ENCODE measurements around the gene OGDH. TPM values are rescaled to one million over a fixed set of nuclear protein-coding genes. Genes with fewer than 3 reads are reported as not detected.

The OGDH gene
- total and polyA plus RNA-seq, 4 donors = 10.8 to 71.2 (median 41.2) TPM

- H3K36me3 ChIP-seq (ENCODE audit: control insufficient read depth in 4 of 4, insufficient read depth in 3 of 4, low read depth in 1 of 4, low read length in 3 of 4) = peaks cover 19 to 41% (median 38%) of the 10 kb centered on the region in 4 donors
- peak overlapping the region; percentile 87 to 92 for H3K27ac ChIP-seq (ENCODE audit: low read depth in 1 of 2, low read length in 2 of 2)
- H3K4me1 ChIP-seq (ENCODE audit: control insufficient read depth in 4 of 4, insufficient read depth in 4 of 4, low read length in 3 of 4) = peaks cover 3 to 28% (median 21%) of the 10 kb centered on the region in 4 donors
- peak overlapping the region; percentile 40 to 93 for H3K9ac ChIP-seq (ENCODE audit: low read depth in 1 of 2, low read length in 2 of 2)
- DNase-seq (ENCODE audit: low spot score) = no peak
- peak overlapping the region; percentile 65 to 100 (median 96) for H3K4me3 ChIP-seq (ENCODE audit: low read depth in 1 of 3, low read length in 3 of 3)
- no peaks in the 10 kb centered on the region for H3K27me3 ChIP-seq (ENCODE audit: control insufficient read depth in 4 of 4, insufficient read depth in 4 of 4, low read length in 3 of 4)
- no peaks in the 10 kb centered on the region for H3K9me3 ChIP-seq (ENCODE audit: control insufficient read depth in 4 of 4, low read length in 3 of 4)
- WGBS = 37% methylated on average over 18 of the region's 18 CpGs
- no peak for TF ChIP-seq GABPA (IDR thresholded peaks at IDR 0.05 in 1 of 2, conservative IDR thresholded peaks at IDR 0.05 in 1 of 2)
- TF ChIP-seq YY1 (IDR thresholded peaks at IDR 0.05) = no peak
- TF ChIP-seq SP1 (IDR thresholded peaks at IDR 0.05) = no peak
- TF ChIP-seq MAX (IDR thresholded peaks at IDR 0.05) = no peak
- no peak for TF ChIP-seq EGR1 (IDR thresholded peaks at IDR 0.05; ENCODE audit: low read depth in 2 of 2)
- TF ChIP-seq FOXA2 (IDR thresholded peaks at IDR 0.05) = no peak
- TF ChIP-seq HNF4A (conservative IDR thresholded peaks at IDR 0.05) = no peak
- no peak for TF ChIP-seq TAF1 (conservative IDR thresholded peaks at IDR 0.05)
- TF ChIP-seq REST (IDR thresholded peaks at IDR 0.05) = no peak
- TF ChIP-seq JUND (IDR thresholded peaks at IDR 0.05) = no peak
- TF ChIP-seq ZBTB33 (IDR thresholded peaks at IDR 0.05) = no peak
- no peak for TF ChIP-seq RAD21 (IDR thresholded peaks at IDR 0.05)
- no peak for TF ChIP-seq CTCF (IDR thresholded peaks at IDR 0.05; ENCODE audit: low read depth, low read length, missing input control)
Measured at GRCh38 chr7:44574287-44574872, 32.0 kb upstream of the OGDH start.

GRCh38 chr7:44575054-44575453 is 31.4 kb upstream of the OGDH start:
- no peak overlapping the region for H3K4me3 ChIP-seq (ENCODE audit: low read depth in 1 of 3, low read length in 3 of 3)
- no peaks in the 10 kb centered on the region for H3K9me3 ChIP-seq (ENCODE audit: control insufficient read depth in 4 of 4, low read length in 3 of 4)
- H3K9ac ChIP-seq (ENCODE audit: low read depth in 1 of 2, low read length in 2 of 2) = no peak overlapping the region
- peaks cover 3 to 30% (median 21%) of the 10 kb centered on the region in 4 donors for H3K4me1 ChIP-seq (ENCODE audit: control insufficient read depth in 4 of 4, insufficient read depth in 4 of 4, low read length in 3 of 4)
- DNase-seq (ENCODE audit: low spot score) = no peak
- no peaks in the 10 kb centered on the region for H3K27me3 ChIP-seq (ENCODE audit: control insufficient read depth in 4 of 4, insufficient read depth in 4 of 4, low read length in 3 of 4)
- peaks cover 15 to 40% (median 36%) of the 10 kb centered on the region in 4 donors for H3K36me3 ChIP-seq (ENCODE audit: control insufficient read depth in 4 of 4, insufficient read depth in 3 of 4, low read depth in 1 of 4, low read length in 3 of 4)
- H3K27ac ChIP-seq (ENCODE audit: low read depth in 1 of 2, low read length in 2 of 2) = peak overlapping the region in 1 of 2 donors; percentile 87
- TF ChIP-seq ATF3 (IDR thresholded peaks at IDR 0.05) = no peak
- TF ChIP-seq GABPA (IDR thresholded peaks at IDR 0.05 in 1 of 2, conservative IDR thresholded peaks at IDR 0.05 in 1 of 2) = no peak
- no peak for TF ChIP-seq FOXA1 (IDR thresholded peaks at IDR 0.05)
- no peak for TF ChIP-seq NR2F2 (IDR thresholded peaks at IDR 0.05)
